Colon (tissue), 2 donors: ENCODE measurements around the gene SORBS1.
"Not testable (repeated sequence)": the region's sequence is repeated elsewhere in the genome, so short reads cannot be mapped to it uniquely, and the experiment has no call there.

Experiments
- FAIRE-seq: peaks from 2 replicates; lab custom pipeline; 2012; peaks lifted over from hg19 to GRCh38; lab: Jason Lieb, UNC
- donor health status: control.
- donor health status: control.

SORBS1 gene

DNA sequence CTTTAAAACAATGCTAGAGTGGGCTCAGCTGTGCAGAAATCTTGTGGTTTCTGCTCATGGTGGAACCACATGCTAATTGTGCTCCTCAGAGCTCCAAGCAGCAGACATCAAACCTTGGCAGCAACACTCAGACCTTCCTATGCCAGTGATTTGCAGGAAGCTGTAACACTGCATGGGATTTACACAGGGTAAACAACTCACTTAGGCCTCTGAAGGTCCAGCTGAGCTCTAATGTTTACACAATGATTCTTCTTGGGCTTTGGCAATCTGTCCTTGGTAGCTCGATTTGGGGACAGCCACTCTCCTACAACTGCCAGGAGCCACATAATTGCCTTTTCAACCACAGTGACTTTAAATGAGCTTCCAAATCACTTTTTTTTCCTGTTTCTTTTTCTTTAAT, 172.6 kb downstream of the SORBS1 start:
- no peak for FAIRE-seq

DNA sequence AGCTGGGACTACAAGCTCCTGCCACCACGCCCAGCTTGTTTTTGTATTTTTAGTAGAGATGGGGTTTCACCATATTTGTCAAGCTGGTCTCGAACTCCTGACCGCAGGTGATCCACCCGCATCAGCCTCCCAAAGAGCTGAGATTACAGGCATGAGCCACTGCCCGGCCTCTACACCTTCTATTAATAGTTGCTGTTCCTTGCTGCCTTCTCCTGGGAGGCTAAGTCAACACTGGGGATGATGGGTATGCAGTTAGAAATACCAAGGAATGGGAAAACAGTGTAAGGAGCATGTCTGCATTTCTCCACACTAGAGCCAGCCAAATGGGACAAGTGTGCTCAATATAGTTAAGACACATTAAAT, 173.1 kb downstream of the SORBS1 start:
- no peak for FAIRE-seq

DNA sequence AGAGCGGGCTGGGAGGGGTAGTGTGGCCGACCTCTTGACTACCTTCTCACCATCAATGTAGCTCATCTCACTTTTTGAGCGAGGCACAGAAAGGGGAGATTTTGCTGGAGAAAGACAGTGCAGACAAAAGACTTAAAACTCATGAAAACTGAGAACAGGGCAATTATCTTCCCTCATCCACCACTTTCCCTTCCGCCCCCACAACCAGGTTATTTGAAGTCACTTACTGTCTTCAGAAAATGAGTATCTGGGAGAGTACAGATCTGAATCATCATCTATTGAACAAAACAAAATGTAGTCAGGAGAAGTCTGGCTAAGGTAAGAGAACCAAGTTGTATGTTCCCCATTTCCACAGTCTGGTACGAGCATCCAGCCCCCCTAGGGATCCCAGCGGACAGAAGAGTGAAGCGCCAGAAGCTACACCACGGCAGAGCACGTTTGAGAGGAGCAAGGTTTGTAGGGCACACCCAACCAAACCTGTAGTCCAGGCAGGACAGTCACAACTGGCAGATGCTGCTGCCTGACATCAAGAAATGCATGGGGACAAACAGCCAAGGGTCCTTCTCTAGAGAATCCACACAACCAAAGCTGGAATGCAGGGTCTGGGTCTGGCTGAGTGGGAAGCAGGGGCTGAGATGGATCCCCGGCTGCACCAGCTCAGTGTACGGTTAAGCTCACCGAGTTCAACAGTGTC, 177.0 kb downstream of the SORBS1 start:
- FAIRE-seq: no peak

DNA sequence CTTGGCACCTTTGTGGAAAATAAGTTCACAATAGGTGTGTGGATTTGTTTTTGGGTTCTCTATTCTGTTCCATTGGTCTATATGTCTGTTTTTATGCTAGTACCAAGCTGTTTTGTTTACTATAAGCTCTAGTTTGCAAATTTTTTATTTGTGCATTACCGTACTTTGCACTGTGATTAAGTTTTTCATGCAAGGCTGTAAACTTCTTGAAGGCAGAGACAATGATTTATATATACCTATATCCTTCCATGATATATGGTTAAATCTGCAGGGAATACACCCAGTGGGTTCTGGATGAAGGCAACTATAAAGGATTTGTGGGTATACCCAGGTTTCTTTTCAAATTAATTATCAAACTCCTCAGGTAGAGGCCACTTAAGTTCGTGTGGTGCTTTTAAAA, 178.6 kb downstream of the SORBS1 start:
- no peak for FAIRE-seq

DNA sequence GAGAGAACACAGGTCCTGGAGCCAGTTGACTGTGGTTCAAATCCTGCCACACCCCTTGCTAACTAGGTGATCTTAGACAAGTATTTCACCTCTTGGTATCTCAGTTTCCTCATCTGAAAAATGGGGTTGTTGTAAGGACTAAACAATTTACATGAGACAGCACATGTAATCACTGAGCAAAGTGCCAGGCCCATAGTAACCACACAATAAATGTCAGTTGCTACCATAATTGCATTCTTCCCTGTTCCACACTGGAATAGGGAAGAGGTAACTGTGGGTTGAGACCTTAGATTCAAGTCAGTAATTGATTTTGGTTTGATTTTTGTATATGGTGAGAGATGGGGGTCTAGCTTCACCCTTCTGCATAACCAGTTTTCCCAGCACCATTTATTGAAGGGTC, 179.0 kb downstream of the SORBS1 start:
- FAIRE-seq: no peak

DNA sequence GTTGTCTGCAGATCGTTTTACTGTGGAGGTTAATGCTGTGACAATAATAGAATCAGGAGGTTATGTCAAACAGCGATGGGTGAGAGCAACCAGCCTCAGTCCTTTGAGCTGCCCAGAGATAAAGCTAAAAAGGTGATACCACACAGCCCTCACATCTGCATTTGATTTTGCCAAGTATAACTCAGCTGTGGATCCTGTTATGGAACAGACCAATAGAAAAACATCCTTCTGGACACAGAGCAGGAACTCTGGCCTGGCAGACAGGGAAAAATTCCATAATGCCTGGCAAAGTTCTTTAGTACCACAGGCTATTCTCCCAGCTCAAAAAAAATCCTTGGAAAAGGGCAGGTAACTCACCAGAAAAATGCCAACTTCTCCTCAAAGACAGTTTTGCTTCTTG, 183.2 kb downstream of the SORBS1 start:
- no peak for FAIRE-seq

DNA sequence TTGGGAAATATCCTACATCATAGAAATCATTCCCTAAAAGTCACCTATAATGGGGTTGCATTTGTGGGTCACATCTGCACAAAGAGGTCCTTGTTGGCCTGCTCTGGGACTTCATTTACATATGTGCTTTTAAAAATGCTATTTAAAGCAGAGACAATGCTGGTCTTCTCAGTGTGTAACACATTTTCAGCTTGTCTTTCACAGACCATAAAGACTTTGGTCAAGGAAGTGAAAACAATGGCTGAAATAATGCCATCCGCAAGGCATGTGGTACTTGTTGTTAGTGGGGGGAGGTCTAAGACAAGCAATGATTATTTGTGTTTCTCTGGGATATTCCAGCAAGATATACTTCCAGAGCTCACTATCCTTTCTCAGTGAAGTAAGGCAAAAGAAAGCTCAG, 185.8 kb downstream of the SORBS1 start:
- no peak for FAIRE-seq

DNA sequence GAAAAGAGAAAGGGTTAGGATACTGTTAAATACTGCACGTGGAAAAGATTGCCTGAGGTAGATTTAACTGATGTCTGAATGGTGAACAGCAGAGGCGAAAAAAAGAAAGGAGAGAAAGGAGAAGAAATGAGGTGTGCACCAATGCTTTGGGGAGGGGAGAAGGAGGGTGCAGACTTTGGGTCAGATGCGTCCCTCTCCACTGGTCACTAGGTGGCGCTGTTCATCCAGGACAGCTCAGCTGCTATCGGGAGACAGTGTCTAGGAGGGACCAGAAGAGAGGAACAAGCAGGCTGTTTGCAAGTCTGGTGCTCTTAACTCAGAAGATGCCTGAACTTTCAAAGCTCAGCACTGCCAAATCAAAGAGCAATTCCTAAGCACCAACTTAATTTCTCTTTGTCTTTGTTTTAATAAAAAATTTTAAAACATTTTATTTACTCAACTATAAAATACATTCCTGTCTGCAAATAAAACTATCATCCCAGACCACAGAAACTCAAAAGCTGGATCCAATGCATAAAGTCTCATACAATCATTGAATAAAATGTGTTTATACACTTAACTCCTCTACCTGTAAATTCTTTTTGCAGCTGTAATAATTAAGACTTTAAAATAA, 186.5 kb downstream of the SORBS1 start:
- no peak for FAIRE-seq

DNA sequence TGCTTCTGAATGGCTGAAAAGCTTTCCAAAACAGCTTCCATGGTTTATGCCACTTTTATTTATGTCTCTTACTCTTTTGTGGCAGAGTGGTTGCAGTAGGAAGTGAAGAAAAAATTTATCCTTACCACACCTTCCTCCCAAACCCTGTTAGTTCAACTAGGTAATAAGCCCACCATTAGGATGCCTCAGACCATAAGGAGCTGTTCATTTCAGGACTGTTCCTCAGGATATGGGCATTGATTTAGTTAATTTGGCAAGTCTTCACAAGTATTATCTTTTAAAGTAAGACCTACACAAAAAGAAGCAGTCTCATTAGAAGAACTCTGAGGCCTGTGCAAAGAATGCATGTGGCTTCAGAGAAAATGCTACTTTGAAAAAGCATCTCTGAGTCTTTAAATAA, 187.5 kb downstream of the SORBS1 start:
- no peak for FAIRE-seq

DNA sequence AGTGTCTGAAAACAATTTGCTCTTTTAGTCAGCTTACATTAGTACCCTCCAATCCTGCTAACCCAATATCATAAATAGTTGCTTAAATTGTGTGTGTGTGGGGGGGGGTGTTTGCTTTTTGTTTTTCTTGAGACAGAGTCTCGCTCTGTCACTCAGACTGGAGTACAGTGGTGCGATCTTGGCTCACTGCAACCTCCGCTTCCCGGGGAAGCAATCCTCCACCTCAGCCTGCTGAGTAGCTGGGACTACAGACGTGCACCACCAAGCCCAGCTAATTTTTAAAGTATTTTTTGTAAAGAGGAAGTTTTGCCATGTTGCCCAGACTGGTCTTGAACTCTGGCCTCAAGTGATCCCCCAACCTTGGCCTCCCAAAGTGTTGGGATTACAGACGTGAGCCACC, 196.8 kb downstream of the SORBS1 start:
- no peak for FAIRE-seq

DNA sequence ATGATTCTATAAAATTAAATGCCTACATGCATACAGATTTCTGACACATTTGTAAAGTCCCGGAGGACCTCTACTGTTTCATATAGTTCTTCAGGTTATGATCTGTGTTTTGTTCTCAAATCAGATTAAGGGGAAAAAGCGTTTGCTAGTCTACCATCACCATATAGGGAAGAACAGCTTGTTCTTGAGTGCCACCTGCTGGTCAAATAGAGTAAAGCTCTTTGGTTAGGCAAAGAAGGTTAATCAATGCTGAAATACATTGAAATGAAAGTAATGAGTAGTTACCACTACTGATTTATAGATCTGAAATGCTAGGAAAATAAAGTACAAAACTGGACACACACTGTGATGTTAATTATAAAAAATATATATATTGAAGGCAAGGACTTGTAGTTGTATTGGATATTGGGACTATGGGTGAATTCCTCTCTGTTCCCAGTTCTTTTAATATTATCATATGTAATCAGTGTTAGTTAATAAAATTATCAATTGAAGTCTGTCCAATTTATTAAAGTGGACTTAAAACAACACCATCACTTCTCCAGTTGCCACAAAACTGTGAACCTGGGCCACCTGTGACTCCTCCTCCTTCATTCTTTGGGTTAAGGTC, 197.8 kb downstream of the SORBS1 start:
- peak; percentile 66 for FAIRE-seq

DNA sequence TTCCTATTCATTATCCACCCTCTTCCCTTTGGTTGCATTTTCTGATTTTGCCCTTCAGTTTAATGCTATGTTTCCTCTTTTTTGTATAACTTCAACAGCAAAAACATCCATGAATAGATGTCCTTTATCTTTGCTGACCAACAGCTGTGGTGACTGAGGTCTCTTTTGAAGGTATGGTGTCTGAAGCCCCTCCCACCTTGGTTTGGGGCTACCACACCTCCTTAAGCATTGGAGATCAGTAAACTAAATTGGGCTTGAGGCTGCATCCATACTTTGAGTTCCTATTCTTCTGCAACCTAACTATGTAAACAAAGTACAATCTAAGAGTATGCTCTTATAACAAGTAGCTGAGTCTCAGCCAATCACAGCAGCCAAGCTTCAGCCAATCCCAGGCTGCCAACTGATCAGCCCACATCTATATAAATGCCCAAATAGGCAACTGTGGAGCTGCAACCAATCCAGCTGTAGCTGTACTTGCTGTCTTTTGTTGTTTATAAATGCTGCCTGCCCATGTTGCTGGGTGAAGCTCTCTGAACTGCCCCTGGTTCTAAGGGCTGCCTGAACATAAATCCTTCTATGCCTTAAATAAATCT, 201.0 kb downstream of the SORBS1 start:
- no peak for FAIRE-seq

DNA sequence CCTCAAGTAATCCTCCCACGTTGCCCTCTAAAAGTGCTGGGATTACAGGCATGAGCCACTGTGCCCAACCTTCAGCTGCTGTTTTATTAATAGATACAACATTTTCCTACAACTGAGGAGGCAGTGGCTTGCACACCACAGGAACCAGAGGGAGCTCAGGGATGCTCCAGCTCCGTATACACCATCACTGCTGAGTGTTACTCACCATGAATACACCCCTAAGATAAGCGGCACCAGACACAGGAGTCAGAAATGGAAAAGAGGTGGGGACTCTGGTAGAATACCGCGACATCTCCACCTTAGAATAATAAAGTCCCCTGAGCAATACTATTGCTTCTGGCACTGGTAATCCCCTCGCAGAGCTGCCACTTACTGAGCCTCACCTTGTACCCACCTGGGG, 201.7 kb downstream of the SORBS1 start:
- FAIRE-seq: no peak

DNA sequence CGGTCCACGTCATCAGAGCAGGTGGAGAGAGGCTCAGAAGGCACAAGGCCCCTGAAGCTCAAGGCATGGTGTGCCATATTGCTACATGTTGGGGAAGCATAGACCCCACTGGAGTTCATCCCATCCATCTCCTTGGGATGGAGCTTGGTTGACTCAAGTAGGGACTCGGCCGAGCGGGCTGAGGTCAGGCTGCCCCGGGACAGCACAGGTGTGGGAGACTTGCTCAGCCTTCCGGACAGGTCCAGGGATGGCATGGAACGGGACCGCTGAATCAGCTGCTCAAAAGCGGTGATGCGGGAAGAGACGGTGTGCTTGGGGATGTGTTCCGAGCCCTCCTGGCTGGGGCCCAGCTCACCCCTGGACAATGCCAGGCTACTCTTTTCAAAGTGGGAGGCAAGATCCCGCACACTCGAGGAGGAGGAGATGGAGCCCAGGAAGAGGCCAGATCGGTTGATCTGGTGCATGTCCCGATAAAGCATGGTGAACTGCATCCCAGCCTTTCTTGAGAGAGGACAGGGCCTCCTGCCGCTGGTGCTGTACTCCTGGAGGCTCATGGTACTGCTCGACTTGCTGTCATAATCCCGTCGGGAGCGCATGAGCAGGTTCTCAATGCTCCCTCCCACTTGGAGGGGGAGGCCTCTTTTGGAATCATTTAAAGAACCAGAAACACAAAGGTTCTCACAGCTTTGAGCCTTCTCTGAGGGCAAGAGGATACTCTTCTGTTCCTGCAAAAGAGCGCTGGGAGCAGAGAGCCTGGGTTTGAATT, 204.8 kb downstream of the SORBS1 start:
- FAIRE-seq: no peak

DNA sequence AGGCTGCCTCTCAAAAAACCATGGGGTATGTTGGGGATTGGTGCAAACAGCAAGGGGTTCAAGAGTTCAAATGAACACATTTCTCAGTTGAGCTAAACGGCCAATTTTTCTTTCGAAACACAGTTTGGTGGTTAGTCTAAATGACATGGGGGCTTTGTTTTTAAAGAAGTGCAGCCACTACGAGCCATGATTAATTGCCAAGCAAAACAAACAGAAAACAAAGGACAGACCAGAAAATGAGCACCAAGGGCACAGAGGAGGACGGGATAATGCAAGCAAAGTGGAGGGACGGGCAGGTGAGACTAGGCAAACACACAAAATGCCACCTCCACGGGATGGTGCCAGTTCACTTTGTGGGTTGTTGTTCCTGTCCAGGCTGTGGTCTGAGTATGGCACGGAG, 205.9 kb downstream of the SORBS1 start:
- no peak for FAIRE-seq

DNA sequence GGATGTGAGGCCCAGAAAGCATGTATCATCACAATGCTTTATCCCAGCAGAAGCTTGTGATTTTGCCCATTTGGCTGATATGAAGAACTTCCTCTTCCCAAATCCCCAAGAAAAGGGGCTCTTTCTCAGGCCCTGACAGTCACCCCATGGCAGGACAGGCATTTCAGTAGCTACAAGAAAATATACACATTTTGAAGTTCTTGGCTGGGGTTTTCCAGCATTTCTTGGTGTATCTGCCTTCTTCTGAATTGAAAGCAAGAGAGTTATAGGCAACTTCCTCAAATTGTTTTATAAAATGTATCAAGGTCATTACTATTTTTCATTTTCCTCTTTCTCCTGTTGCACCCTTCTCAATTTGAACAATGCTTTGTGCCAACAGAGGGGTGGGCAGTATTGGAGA, 207.1 kb downstream of the SORBS1 start:
- FAIRE-seq: no peak

DNA sequence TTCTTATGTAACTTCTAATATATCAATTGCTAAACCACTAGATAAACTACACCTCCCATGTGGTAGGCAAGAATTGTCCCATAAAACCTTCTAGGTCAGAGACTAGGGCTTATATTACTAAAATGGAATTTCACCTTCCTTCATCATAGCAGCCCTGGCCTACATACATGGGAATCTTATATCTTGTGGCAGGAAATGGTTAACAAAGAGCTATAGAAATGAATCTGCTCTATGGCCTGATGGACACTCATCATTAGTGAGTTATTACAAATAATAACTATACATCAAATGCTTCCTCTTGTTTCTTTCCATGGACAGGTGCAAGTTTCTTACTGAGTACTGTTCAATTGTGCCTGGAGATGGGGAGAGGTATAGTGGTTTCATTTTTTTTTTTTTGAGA, 208.0 kb downstream of the SORBS1 start:
- FAIRE-seq: no peak

DNA sequence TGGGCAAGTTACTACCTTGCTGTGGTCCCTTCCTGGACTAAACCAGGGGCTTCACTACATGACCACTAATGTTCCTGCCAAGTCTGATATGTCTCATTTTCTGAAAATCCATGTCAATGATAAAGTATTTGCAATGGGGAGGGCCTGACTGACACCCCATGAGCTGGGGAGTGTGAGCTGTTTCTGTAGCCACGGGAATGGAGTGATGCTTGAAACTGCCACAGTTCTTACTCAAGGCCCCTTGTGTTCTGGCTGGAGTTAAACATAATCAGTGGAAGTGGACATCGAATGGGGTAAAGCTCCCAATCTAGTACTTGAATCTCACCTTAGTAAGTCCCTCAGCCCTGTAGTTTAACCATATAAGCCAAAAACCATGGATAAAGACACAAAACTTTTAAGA, 208.5 kb downstream of the SORBS1 start:
- FAIRE-seq: no peak

DNA sequence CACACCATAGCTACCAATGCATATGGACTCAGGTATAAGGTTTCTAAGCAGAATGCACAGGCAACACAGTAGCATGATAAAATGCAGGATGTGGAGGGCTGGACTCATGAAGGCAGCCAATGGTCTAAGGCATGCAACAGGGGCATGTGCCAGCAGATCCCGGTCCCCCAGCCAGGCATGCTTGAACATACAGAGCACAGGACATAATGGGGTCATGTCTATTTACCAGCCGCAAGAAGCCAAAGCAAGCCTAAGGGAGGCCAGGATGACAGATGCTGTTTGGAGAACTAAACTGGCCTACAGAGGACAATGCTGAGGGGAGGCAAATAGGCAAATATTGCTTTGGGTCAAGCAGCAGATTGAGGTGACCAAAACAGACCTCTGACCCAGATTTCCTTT, 210.3 kb downstream of the SORBS1 start:
- no peak for FAIRE-seq

DNA sequence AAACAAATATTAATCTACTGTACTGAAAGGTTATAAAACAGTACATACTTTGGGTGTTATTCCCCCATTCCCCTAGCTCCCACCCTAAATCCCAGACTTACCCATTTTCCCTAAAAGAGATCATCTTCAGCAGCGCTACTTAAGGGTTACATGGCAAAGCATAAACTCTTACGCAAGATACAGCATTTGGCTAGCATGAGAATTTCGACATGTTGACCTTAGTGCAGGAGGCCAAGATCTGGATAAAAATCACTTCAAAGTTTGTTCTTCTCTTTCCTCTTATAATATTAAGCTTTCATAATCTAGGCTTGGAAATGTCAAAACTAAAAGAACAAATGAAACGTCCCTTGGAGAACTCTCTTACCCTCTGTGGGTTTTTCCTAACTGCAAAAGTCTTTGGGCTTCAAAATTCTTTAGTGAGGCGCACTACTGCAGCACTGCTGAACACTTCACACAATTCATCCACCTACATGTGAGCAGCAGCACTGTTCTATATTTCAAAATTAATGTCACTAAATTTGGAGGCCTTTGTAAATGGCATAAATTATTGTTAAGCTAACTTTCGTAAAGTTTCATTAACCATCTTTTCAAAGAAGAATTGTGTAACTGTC, 210.8 kb downstream of the SORBS1 start:
- no peak for FAIRE-seq

DNA sequence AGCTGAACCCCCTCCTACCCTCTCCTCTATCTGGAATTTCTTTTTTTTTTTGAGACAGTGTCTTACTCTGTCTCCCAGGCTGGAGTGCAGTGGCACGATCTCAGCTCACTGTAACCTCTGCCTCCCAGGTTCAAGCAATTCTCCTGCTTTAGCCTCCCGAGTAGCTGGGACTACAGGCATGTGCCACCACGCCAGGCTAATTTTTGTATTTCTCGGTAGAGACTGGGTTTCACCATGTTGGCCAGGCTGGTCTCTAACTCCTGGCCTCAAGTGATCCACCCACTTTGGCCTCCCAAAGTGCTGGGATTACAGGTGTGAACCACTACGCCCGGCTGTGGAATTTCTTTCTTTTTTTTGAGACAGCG, 213.8 kb downstream of the SORBS1 start:
- not testable (repeated sequence) for FAIRE-seq

DNA sequence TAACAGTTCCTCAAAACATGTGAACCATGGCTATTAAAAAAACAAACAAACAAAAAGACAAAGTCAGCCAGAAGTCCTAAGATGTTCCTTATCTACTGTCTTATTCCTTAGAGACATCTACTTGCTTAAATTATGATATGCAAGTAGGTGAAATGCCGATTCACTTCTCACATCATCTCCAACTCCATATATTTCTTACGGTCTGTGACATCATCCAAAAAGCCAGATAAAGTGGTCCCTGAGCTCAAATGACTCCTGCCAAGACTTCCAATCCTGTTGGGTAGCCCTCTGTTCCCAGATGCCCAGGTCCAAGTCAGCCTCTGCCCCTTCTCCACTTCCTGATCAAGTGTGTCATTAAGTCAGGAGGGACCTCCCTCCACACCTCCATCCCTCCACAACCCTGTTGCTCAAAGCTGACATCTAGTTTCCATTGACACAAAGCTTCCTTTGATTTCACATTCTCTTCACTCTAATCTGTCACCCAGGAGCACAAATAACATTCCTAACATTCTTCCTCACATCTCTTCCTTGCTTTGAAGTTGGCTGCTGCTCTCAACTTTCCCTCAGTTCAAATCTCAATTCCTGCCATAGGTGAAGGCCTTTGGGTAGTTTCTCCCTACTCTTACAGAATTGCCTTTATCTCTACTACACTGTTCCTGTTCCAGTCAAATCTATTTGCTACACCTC, 214.3 kb downstream of the SORBS1 start:
- FAIRE-seq: no peak
